NCI-H2029 treated with DMSO at 0.1 percent for 48 hours (cell line): ENCODE data around the gene TRIM69.
A peak's percentile ranks its signal among the peaks of the same experiment; 100 is the strongest.
"Not testable (repeated sequence)": the region's sequence is repeated elsewhere in the genome, so short reads cannot be mapped to it uniquely, and the experiment has no call there.

Experiments
- DNase-seq: peaks from one replicate; lab custom pipeline; 2025; lab: John Stamatoyannopoulos, UW

TRIM69 gene, protein sequence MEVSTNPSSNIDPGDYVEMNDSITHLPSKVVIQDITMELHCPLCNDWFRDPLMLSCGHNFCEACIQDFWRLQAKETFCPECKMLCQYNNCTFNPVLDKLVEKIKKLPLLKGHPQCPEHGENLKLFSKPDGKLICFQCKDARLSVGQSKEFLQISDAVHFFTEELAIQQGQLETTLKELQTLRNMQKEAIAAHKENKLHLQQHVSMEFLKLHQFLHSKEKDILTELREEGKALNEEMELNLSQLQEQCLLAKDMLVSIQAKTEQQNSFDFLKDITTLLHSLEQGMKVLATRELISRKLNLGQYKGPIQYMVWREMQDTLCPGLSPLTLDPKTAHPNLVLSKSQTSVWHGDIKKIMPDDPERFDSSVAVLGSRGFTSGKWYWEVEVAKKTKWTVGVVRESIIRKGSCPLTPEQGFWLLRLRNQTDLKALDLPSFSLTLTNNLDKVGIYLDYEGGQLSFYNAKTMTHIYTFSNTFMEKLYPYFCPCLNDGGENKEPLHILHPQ

GRCh38 chr15:44736181-44736765, at the start of gene TRIM69:
TRIM69 (plus strand) TSS chr15:44736528; CDS start chr15:44736705, 177 bp downstream.
- DNase-seq: no peak

DNA sequence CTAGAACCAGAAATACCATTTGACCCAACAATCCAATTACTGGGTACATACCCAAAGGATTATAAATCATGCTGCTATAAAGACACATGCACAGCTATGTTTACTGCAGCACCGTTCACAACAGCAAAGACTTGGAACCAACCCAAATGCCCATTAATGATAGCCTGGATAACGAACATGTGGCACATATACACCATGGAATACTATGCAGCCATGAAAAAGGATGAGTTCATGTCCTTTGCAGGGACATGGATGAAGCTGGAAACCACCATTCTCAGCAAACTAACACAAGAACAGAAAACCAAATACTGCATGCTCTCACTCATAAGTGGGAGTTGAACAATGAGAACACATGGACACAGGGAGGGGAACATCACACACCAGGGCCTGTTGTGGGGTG, 47.0 kb upstream of the TRIM69 start:
- DNase-seq: not testable (repeated sequence)

GRCh38 chr15:44690245-44690644, 46.1 kb upstream of the TRIM69 start:
- DNase-seq: not testable (repeated sequence)

GRCh38 chr15:44692659-44693058, 43.7 kb upstream of the TRIM69 start:
- no peak for DNase-seq

DNA sequence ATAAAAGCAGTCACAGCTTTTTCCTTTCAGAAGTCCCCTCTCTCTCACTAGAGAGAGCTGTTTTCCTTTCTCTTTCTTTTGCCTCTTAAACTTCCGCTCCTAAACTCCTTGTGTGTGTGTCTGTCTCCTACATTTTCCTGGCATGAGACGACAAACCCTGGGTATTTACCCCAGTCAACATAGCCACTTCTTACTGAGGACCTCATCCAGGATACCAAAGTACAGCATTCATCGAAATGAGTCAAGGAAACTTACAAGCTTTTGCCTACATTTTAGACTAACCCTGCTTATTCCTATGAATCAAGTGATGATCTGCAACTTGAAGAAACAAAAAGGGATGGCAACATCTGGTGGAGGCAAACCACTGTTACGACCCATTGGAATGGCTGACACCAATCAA, 41.9 kb upstream of the TRIM69 start:
- DNase-seq: no peak

DNA sequence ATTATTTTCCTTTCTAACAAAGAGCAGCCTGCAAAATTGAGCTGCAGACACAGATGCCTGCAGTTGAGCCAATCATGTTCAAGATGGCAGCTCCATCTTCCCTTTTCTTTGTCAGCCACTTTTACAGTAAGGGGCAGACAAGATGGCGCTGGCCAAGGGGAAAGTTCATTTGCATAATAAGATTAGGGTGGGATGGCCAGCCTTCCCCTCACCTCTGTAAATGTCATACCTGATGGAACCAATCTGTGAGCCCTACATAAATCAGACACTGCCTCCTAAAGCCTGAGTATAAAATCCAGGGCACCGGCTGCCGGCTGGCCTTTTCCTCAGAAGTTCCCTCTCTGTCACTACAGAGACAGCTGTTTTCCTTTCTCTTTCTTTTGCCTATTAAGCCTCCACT, 41.0 kb upstream of the TRIM69 start:
- DNase-seq: no peak

- no peak for DNase-seq
Measured at GRCh38 chr15:44697014-44697413, 39.3 kb upstream of the TRIM69 start.

GRCh38 chr15:44698641-44699040, 37.7 kb upstream of the TRIM69 start:
- DNase-seq: no peak

DNA sequence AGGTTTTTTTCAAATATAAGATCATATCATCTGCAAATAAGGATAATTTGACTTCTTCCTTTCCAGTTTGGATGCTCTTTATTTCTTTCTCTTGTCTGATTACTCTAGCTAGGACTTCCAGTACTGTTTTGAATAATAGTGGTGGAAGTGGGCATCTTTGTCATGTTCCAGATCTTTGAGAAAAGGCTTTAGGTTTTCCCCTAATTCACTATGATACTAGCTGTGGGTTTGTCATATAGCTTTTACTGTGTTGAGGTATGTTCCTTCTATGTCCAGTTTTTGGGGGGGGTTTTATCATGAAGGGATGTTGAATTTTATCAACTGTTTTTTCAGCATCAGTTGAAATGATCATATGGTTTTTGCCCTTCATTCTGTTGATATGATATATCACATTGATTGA, 35.7 kb upstream of the TRIM69 start:
- not testable (repeated sequence) for DNase-seq

GRCh38 chr15:44705986-44706385, 30.3 kb upstream of the TRIM69 start:
- DNase-seq: no peak

GRCh38 chr15:44706401-44706800, 29.9 kb upstream of the TRIM69 start:
- DNase-seq: no peak

DNA sequence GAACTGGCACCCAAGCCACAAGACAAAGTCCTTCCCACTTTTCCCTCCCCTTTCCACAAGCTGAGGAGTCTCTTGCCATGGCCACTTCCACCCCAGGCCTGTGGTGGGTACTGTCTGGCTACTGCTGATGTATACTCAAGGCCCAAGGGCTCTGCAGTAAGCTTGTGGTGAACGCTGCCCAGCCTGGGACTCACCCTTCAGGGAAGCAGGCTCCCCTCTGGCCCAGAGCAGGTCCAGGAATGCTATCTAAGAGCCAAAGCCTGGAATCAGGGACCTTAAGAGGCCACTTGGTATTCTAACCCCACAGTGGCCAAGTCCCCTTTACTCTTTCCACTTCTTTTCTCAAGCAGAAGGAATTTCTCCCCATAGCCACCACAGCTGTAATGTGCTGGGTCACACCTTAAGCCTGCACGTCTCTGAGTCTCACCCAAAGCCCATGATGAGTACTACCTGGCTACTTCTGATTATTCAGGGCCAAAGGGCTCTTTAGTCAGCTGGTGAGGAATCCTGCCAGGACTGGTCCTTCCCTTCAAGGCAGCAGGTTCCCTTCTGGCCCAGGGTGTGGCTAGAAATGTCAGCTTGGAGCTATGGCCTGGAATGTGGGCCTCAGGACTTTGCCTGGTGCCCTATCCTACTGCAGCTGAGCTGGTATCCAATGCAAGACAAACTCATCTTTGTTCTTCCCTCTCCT, 29.2 kb upstream of the TRIM69 start:
- no peak for DNase-seq

GRCh38 chr15:44710236-44711095, 25.9 kb upstream of the TRIM69 start:
- DNase-seq: no peak

- peak; percentile 53 for DNase-seq
Measured at GRCh38 chr15:44711096-44711742, 25.1 kb upstream of the TRIM69 start, which contains the start of the genes B2M and PATL2. B2M (plus strand) TSS chr15:44711517; CDS start chr15:44711547, 30 bp downstream. PATL2 (minus strand) TSS chr15:44711323; CDS start chr15:44676490, 34,833 bp downstream.

- DNase-seq: no peak
Measured at GRCh38 chr15:44711743-44712345, 24.5 kb upstream of the TRIM69 start.

GRCh38 chr15:44712346-44713005, 23.9 kb upstream of the TRIM69 start:
- DNase-seq: peak; percentile 55

GRCh38 chr15:44713006-44713966, 23.0 kb upstream of the TRIM69 start:
- no peak for DNase-seq

DNA sequence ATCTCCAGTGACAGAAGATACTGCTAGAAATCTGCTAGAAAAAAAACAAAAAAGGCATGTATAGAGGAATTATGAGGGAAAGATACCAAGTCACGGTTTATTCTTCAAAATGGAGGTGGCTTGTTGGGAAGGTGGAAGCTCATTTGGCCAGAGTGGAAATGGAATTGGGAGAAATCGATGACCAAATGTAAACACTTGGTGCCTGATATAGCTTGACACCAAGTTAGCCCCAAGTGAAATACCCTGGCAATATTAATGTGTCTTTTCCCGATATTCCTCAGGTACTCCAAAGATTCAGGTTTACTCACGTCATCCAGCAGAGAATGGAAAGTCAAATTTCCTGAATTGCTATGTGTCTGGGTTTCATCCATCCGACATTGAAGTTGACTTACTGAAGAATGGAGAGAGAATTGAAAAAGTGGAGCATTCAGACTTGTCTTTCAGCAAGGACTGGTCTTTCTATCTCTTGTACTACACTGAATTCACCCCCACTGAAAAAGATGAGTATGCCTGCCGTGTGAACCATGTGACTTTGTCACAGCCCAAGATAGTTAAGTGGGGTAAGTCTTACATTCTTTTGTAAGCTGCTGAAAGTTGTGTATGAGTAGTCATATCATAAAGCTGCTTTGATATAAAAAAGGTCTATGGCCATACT, 21.1 kb upstream of the TRIM69 start:
- no peak for DNase-seq
